HepG2 (cell line): ENCODE results near the gene STARD10. TPM values are rescaled to one million over a fixed set of nuclear protein-coding genes. Genes with fewer than 3 reads are reported as not detected.

Source experiments
- BHLHE40 ChIP-seq: IDR thresholded peaks from 2 replicates; pipeline ENCODE4 v1.6.1; 2011; ENCODE audit warnings: low read length, improper control_type of control experiment
- DNMT1 ChIP-seq: sonication (generic); formaldehyde crosslinking; IDR thresholded peaks from 2 replicates; pipeline ENCODE4 v1.5.1; 2020; ENCODE audit warnings: mild to moderate bottlenecking, missing genetic modification reagents
- ETV5 ChIP-seq: IDR thresholded peaks from 2 replicates; pipeline ENCODE4 v1.6.1; 2018; ENCODE audit warnings: missing biosample characterization, missing genetic modification reagents, inconsistent platforms, borderline replicate concordance
- GLMP ChIP-seq: sonication (generic); formaldehyde crosslinking; IDR thresholded peaks from 2 replicates; pipeline ENCODE4 v1.9.0; 2021; ENCODE audit warnings: missing genetic modification reagents, mild to moderate bottlenecking, borderline replicate concordance
- HMG20A ChIP-seq: IDR thresholded peaks from 2 replicates; pipeline ENCODE4 v1.6.1; 2016; ENCODE audit warnings: borderline replicate concordance
- HNRNPL ChIP-seq: fragments of 200-400 bp; formaldehyde crosslinking; IDR thresholded peaks from 2 replicates; pipeline ENCODE4 v1.6.1; 2017; ENCODE audit warnings: mild to moderate bottlenecking, low read depth, low read length
- MIER2 ChIP-seq: IDR thresholded peaks from 2 replicates; pipeline ENCODE4 v1.6.1; 2016; ENCODE audit warnings: missing biosample characterization, missing genetic modification reagents
- NBN ChIP-seq: fragments of 450-650 bp; conservative IDR thresholded peaks from 2 replicates; pipeline ENCODE4 v1.6.1; 2017
- NFE2 ChIP-seq: sonication (generic); formaldehyde crosslinking; IDR thresholded peaks from 2 replicates; pipeline ENCODE4 v1.4.0; 2020; ENCODE audit warnings: missing genetic modification reagents
- PRPF4 ChIP-seq: fragments of 200-400 bp; formaldehyde crosslinking; IDR thresholded peaks from 2 replicates; pipeline ENCODE4 v1.6.1; 2016; ENCODE audit warnings: low read length, low read depth; ENCODE audit not compliant: poor library complexity, severe bottlenecking
- RAD21 ChIP-seq: fragments of 450-650 bp; formaldehyde crosslinking; IDR thresholded peaks from 2 replicates; pipeline ENCODE4 v1.5.0; 2020; ENCODE audit warnings: mild to moderate bottlenecking
- SMC3 ChIP-seq: IDR thresholded peaks from 2 replicates; pipeline ENCODE4 v1.6.1; 2011; ENCODE audit warnings: low read length, improper control_type of control experiment
- SNAI1 ChIP-seq: sonication (generic); formaldehyde crosslinking; IDR thresholded peaks from 2 replicates; pipeline ENCODE4 v1.5.0; 2020; ENCODE audit warnings: mild to moderate bottlenecking, missing genetic modification reagents, borderline replicate concordance
- THYN1 ChIP-seq: sonication (generic); formaldehyde crosslinking; IDR thresholded peaks from 2 replicates; pipeline ENCODE4 v1.8.1; 2023; ENCODE audit warnings: low read depth, mild to moderate bottlenecking, moderate library complexity, missing genetic modification reagents, borderline replicate concordance
- ZBTB39 ChIP-seq: sonication (generic); formaldehyde crosslinking; IDR thresholded peaks from 2 replicates; pipeline ENCODE4 v1.5.0; 2020; ENCODE audit warnings: missing genetic modification reagents
- ZKSCAN8 ChIP-seq: IDR thresholded peaks from 2 replicates; pipeline ENCODE4 v1.6.1; 2016; ENCODE audit warnings: borderline replicate concordance, missing genetic modification reagents, missing compliant biosample characterization
- ZNF101 ChIP-seq: sonication (generic); formaldehyde crosslinking; IDR thresholded peaks from 2 replicates; pipeline ENCODE4 v1.4.0; 2020; ENCODE audit warnings: mild to moderate bottlenecking, low read depth, missing genetic modification reagents, borderline replicate concordance
- ZNF121 ChIP-seq: sonication (generic); formaldehyde crosslinking; IDR thresholded peaks from 2 replicates; pipeline ENCODE4 v1.5.0; 2020; ENCODE audit warnings: mild to moderate bottlenecking, missing genetic modification reagents
- ZNF205 ChIP-seq: IDR thresholded peaks from 2 replicates; pipeline ENCODE4 v1.6.1; 2018; ENCODE audit warnings: missing biosample characterization, missing genetic modification reagents
- ZNF24 ChIP-seq: fragments of 450-650 bp; IDR thresholded peaks from 2 replicates; pipeline ENCODE4 v1.6.1; 2017; ENCODE audit warnings: antibody characterized with exemption, mild to moderate bottlenecking
- ZNF432 ChIP-seq: sonication (generic); formaldehyde crosslinking; IDR thresholded peaks from 2 replicates; pipeline ENCODE4 v1.5.0; 2020; ENCODE audit warnings: missing genetic modification reagents, mild to moderate bottlenecking, borderline replicate concordance
- polyA plus RNA-seq, 8 experiments: library from polyadenylated mRNA; depleted of rRNA in 3 of 8; stranded (reverse) in 7 of 8; unstranded in 1 of 8; fragments of >200 nt; fragmentation: Illumina TruSeq in 4 of 8; extraction: Trizol in 4 of 8; gene quantifications; 2 replicates each; pipeline versions ENCODE4 v1.2.1 to v1.2.3, GENCODE V29; 2011 to 2016; ENCODE audit warnings: low read depth in 4 of 8, missing spikeins in 1 of 8, mixed read lengths in 1 of 8; ENCODE audit not compliant: insufficient read depth in 1 of 8
- total RNA-seq, 5 experiments: library from RNA; depleted of rRNA; stranded (reverse); fragments of >200 nt; fragmentation: Illumina TruSeq; extraction: Trizol; gene quantifications; 2 replicates each; pipeline ENCODE4 v1.2.3, GENCODE V29; 2016; ENCODE audit warnings: low read depth in 1 of 5
- TF ChIP-seq, protein P1 (sequence below), 2 experiments: IDR thresholded peaks; 2 replicates each; pipeline ENCODE4 v1.6.1; 2011 to 2012; ENCODE audit warnings: low read length in 2 of 2, borderline replicate concordance in 1 of 2, low read depth in 1 of 2, mild to moderate bottlenecking in 1 of 2, moderate library complexity in 1 of 2
- TF ChIP-seq, protein P2 (sequence below): sonication (generic); formaldehyde crosslinking; IDR thresholded peaks from 2 replicates; pipeline ENCODE4 v1.4.0; 2020; ENCODE audit warnings: missing genetic modification reagents

Gene STARD10
- total and polyA plus RNA-seq, 2 of the 13 experiments (the other 11 are each of a cell fraction or from before 2014, with no cell fraction given) = 260 to 341 TPM

- TF ChIP-seq BHLHE40 = peak; percentile 43; the same call in 1 of the 2 replicates
- TF ChIP-seq ZKSCAN8 = no peak
- no peak for TF ChIP-seq ZNF432
- TF ChIP-seq PRPF4 = no peak
- TF ChIP-seq THYN1 (CRISPR knock-in tag) = no peak
- no peak for TF ChIP-seq NBN
- no peak for TF ChIP-seq ZNF121
- TF ChIP-seq RAD21 (CRISPR knock-in tag) = peak; percentile 19; the same call in 1 of the 2 replicates
- TF ChIP-seq SMC3 = no peak
- TF ChIP-seq, protein P1, sequence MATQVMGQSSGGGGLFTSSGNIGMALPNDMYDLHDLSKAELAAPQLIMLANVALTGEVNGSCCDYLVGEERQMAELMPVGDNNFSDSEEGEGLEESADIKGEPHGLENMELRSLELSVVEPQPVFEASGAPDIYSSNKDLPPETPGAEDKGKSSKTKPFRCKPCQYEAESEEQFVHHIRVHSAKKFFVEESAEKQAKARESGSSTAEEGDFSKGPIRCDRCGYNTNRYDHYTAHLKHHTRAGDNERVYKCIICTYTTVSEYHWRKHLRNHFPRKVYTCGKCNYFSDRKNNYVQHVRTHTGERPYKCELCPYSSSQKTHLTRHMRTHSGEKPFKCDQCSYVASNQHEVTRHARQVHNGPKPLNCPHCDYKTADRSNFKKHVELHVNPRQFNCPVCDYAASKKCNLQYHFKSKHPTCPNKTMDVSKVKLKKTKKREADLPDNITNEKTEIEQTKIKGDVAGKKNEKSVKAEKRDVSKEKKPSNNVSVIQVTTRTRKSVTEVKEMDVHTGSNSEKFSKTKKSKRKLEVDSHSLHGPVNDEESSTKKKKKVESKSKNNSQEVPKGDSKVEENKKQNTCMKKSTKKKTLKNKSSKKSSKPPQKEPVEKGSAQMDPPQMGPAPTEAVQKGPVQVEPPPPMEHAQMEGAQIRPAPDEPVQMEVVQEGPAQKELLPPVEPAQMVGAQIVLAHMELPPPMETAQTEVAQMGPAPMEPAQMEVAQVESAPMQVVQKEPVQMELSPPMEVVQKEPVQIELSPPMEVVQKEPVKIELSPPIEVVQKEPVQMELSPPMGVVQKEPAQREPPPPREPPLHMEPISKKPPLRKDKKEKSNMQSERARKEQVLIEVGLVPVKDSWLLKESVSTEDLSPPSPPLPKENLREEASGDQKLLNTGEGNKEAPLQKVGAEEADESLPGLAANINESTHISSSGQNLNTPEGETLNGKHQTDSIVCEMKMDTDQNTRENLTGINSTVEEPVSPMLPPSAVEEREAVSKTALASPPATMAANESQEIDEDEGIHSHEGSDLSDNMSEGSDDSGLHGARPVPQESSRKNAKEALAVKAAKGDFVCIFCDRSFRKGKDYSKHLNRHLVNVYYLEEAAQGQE (IDR thresholded peaks at IDR 0.05; ENCODE audit: borderline replicate concordance in 1 of 2, low read depth in 1 of 2, low read length in 2 of 2) = no peak
- no peak for TF ChIP-seq ETV5 (CRISPR knock-in tag)
- TF ChIP-seq MIER2 (CRISPR knock-in tag) = no peak
- no peak for TF ChIP-seq GLMP (CRISPR knock-in tag)
- TF ChIP-seq SNAI1 = no peak
- TF ChIP-seq HMG20A (CRISPR knock-in tag) = no peak
- TF ChIP-seq NFE2 (CRISPR knock-in tag) = no peak
- TF ChIP-seq HNRNPL = 0 out of 2 replicates have a peak, but pooled peaks have one; percentile 12
- TF ChIP-seq ZBTB39 = no peak
- TF ChIP-seq, protein P2, sequence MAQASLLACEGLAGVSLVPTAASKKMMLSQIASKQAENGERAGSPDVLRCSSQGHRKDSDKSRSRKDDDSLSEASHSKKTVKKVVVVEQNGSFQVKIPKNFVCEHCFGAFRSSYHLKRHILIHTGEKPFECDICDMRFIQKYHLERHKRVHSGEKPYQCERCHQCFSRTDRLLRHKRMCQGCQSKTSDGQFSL = no peak
- TF ChIP-seq DNMT1 (CRISPR knock-in tag) = no peak
- no peak for TF ChIP-seq ZNF101
- no peak for TF ChIP-seq ZNF24
- 0 out of 2 replicates have a peak, but pooled peaks have one; percentile 19 for TF ChIP-seq ZNF205
Observed at GRCh38 chr11:72821920-72822799, 28.3 kb upstream of the STARD10 start (continued).
